Omental fat pad (tissue), 4 donors: Measurements from ENCODE around the gene INSRR. TPM values are rescaled to one million over a fixed set of nuclear protein-coding genes. Genes with fewer than 3 reads are reported as not detected.

ENCODE experiments used
- ATAC-seq: fragments of 150-250 bp; one replicate; pipeline ENCODE4 v1.9.1; 2016; ENCODE audit warnings: mild to moderate bottlenecking, moderate library complexity; ENCODE audit not compliant: low FRiP score
- DNase-seq: peaks from one replicate; pipeline ENCODE4 v3.0.0-alpha.2; 2019; ENCODE audit warnings: low spot score
- CTCF ChIP-seq, 3 donors: fragments of 450-650 bp; IDR thresholded peaks; one replicate each; pipeline ENCODE4 v1.5.1; 2016 to 2017; ENCODE audit warnings: antibody characterized with exemption in 3 of 3, mild to moderate bottlenecking in 3 of 3, moderate library complexity in 2 of 3
- total RNA-seq, 4 donors: library from RNA; depleted of rRNA; stranded (reverse); fragments of >200 nt; gene quantifications; one replicate each; pipeline ENCODE4 v1.1.0, GENCODE V29; 2016

Gene INSRR
- total RNA-seq, 4 donors from 2014 or later = 0.06 to 0.12 (median 0.09) TPM; not detected in 1

- DNase-seq (no peak), ATAC-seq (no peak)
- TF ChIP-seq CTCF (IDR thresholded peaks at IDR 0.05) = no peak
Observed at GRCh38 chr1:156859523-156860112, 701 bp upstream of the INSRR start.

GRCh38 chr1:156858555-156858956 is 361 bp downstream of the INSRR start:
- TF ChIP-seq CTCF (IDR thresholded peaks at IDR 0.05) = no peak
- ATAC-seq (no peak), DNase-seq (no peak)

DNA sequence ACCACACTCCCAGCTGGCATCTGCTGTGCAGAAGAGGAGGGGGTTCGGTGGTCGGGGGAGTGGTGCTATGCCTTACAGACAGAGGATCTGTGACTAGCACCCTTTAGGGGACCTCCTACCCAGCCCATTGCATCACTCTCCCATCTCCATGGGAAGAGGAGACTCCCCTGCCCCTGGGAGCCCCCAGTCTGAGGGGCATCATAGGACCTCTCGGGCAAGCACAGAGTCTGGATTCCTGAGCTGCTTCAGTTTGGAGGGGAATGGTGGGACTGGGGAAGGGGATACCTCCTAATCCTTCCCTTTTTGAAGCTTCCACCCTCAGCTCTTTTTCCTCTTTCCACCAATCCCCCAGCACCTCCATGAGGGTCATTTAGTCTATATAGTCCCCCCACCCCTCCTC is 1.4 kb downstream of the INSRR start:
- ATAC-seq = no peak
- TF ChIP-seq CTCF (IDR thresholded peaks at IDR 0.05) = no peak
- DNase-seq = no peak

DNA sequence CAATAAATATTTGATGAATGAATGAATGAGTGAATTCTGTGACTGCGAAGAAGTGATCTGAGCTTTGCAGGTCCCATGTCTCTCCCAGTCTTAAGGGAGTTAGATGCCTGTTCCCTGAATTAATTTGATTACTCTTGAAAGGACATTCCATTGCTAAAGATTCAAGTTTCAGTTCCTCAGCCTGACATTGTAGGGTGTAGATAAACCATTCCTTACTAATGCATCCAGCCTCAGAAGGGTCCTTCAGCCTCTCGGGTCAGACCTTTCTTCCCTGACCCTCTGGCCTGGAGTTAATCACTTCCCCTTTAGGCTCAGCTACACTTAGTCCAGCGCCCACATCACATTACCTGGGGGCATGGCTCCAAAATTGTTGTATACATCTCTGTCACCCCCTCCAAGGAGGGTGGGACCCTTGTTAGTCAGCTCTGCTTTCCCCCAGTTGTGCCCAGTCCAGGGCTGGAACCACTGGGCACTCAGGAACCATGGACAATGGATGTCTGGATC is 2.6 kb downstream of the INSRR start:
- DNase-seq (no peak), ATAC-seq (no peak)
- TF ChIP-seq CTCF (IDR thresholded peaks at IDR 0.05) = no peak

GRCh38 chr1:156854634-156855033 is 4.3 kb downstream of the INSRR start:
- ATAC-seq (no peak), DNase-seq (no peak)
- TF ChIP-seq CTCF (IDR thresholded peaks at IDR 0.05) = no peak

DNA sequence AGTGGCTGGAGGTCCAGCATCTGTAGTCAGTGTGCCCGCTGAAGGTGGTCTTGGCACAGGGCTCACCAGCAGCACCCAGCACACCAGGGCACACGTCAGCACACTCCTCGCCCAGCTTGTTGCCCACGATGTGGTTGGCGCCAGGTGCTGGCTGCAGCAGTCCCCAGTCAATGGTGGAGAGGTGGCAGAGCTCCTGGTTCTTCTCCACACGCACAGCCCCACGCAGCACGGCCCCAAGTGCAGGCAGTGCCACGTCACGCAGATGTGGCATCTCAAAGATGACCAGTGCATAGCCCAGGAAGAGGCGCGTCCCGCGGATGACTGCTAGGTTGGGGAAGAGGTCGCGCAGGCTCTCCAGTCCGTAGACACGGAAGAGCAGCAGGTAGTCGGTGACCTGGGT is 5.2 kb downstream of the INSRR start:
- no peak for DNase-seq
- no peak for ATAC-seq
- TF ChIP-seq CTCF (IDR thresholded peaks at IDR 0.05) = no peak

DNA sequence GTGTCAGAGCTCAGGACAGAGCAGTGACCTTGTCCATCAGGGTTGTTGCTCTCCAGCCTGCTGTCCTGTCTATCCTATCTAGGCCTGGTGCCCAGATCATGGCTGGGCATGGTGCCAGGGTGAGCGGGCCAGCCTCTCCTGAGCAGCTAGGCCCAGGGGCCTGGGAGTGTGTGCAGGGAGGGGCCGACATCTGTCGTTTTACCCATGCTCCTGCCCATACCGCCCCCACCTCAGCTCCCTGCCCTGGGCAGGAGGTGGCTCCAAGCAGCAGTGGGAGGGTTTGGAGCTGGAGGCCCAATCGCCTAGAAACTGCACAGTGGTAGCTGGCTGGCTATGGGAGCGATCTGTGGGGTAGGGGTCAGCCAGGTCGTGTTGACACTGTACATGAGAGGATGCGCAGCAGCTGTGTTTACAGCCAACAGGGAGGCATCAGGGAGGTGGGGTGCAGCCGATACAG is 6.5 kb downstream of the INSRR start:
- ATAC-seq (no peak), DNase-seq (no peak)
- TF ChIP-seq CTCF (IDR thresholded peaks at IDR 0.05) = no peak
